ENCODE measurements around the gene MED13L. TPM values are rescaled to one million over a fixed set of nuclear protein-coding genes. Genes with fewer than 3 reads are reported as not detected.

Gene MED13L
- total RNA-seq, 1 donor from 2014 or later: 147 TPM

- Histone ChIP-seq H3K36me3 (no peaks in the 10 kb centered on the region), H3K4me3 (no peak overlapping the region), H3K9me3 (no peaks in the 10 kb centered on the region), H3K27me3 (no peaks in the 10 kb centered on the region), H3K4me1 (peaks cover 6% of the 10 kb centered on the region), H3K27ac (no peak overlapping the region)
- DNase-seq: no peak
- ATAC-seq: no peak
- TF ChIP-seq CTCF (IDR thresholded peaks at IDR 0.05): no peak
- intact Hi-C loops (cut with DNase I): no loop called here
Observed at GRCh38 chr12:116204169-116204568, 73.3 kb downstream of the MED13L start.

GRCh38 chr12:116202940-116203339 is 74.6 kb downstream of the MED13L start:
- no peak overlapping the region for H3K4me3 ChIP-seq
- ATAC-seq: no peak
- H3K27ac ChIP-seq: no peak overlapping the region
- H3K4me1 ChIP-seq: peaks cover 16% of the 10 kb centered on the region
- no peak for TF ChIP-seq CTCF (IDR thresholded peaks at IDR 0.05)
- H3K27me3 ChIP-seq: no peaks in the 10 kb centered on the region
- H3K36me3 ChIP-seq: no peaks in the 10 kb centered on the region
- DNase-seq: no peak
- intact Hi-C loops (cut with DNase I): no loop called here
- no peaks in the 10 kb centered on the region for H3K9me3 ChIP-seq

GRCh38 chr12:116202433-116202832 is 75.1 kb downstream of the MED13L start:
- H3K27ac ChIP-seq: no peak overlapping the region
- intact Hi-C loops (cut with DNase I): no loop called here

GRCh38 chr12:116201908-116202307 is 75.6 kb downstream of the MED13L start:
- TF ChIP-seq CTCF (IDR thresholded peaks at IDR 0.05): no peak
- Histone ChIP-seq H3K27me3 (no peaks in the 10 kb centered on the region), H3K4me1 (peaks cover 17% of the 10 kb centered on the region), H3K36me3 (no peaks in the 10 kb centered on the region), H3K27ac (no peak overlapping the region), H3K9me3 (no peaks in the 10 kb centered on the region), H3K4me3 (no peak overlapping the region)
- intact Hi-C loops (cut with DNase I): no loop called here
- DNase-seq (no peak), ATAC-seq (no peak)

More at GRCh38 chr12:116202433-116202832, 75.1 kb downstream of the MED13L start:
- TF ChIP-seq CTCF (IDR thresholded peaks at IDR 0.05): no peak
- Histone ChIP-seq H3K9me3 (no peaks in the 10 kb centered on the region), H3K36me3 (no peaks in the 10 kb centered on the region), H3K4me3 (no peak overlapping the region), H3K4me1 (peaks cover 16% of the 10 kb centered on the region), H3K27me3 (no peaks in the 10 kb centered on the region)
- ATAC-seq (no peak), DNase-seq (no peak)

GRCh38 chr12:116201359-116201758 is 76.1 kb downstream of the MED13L start:
- Histone ChIP-seq H3K4me1 (peaks cover 23% of the 10 kb centered on the region), H3K9me3 (no peaks in the 10 kb centered on the region), H3K27me3 (no peaks in the 10 kb centered on the region), H3K36me3 (no peaks in the 10 kb centered on the region), H3K27ac (no peak overlapping the region), H3K4me3 (no peak overlapping the region)
- no peak for TF ChIP-seq CTCF (IDR thresholded peaks at IDR 0.05)
- DNase-seq: no peak
- intact Hi-C loops (cut with DNase I): no loop called here
- ATAC-seq: no peak

GRCh38 chr12:116200812-116201211 is 76.7 kb downstream of the MED13L start:
- Histone ChIP-seq H3K27ac (no peak overlapping the region), H3K4me1 (peaks cover 28% of the 10 kb centered on the region), H3K9me3 (no peaks in the 10 kb centered on the region), H3K4me3 (no peak overlapping the region), H3K27me3 (no peaks in the 10 kb centered on the region), H3K36me3 (no peaks in the 10 kb centered on the region)
- intact Hi-C loops (cut with DNase I): no loop called here
- no peak for TF ChIP-seq CTCF (IDR thresholded peaks at IDR 0.05)
- ATAC-seq: no peak
- DNase-seq: no peak
